ENCODE data around the gene MS4A6A. TPM values are rescaled to one million over a fixed set of nuclear protein-coding genes. Genes with fewer than 3 reads are reported as not detected.
A peak's percentile ranks its signal among the peaks of the same experiment; 100 is the strongest.
"Not testable (repeated sequence)": the region's sequence is repeated elsewhere in the genome, so short reads cannot be mapped to it uniquely, and the experiment has no call there.

The MS4A6A gene
- polyA plus RNA-seq, 3 donors: 16.9 to 21.1 (median 17.5) TPM

DNA sequence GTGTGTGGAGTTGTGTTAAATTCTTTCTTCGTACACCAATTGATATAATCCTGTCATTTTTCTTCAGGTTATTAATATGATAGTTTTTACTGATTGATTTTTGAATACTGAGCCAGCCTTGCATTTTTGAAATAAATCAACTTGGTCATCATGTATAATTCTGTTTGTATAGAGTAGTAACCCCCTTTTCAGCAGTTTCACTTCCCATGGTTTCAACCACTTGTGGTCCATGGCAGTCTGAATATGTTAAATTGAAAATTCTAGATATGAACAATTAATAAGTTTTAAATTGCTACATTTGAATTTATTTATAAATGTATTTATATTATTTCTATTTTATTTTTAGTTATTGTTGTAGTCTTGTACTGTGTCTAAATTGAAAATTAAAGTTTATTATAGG is 32.6 kb downstream of the MS4A6A start:
- no peak for DNase-seq (ENCODE audit: extremely low read depth in 1 of 11, low read depth in 9 of 11, low spot score in 4 of 11)

DNA sequence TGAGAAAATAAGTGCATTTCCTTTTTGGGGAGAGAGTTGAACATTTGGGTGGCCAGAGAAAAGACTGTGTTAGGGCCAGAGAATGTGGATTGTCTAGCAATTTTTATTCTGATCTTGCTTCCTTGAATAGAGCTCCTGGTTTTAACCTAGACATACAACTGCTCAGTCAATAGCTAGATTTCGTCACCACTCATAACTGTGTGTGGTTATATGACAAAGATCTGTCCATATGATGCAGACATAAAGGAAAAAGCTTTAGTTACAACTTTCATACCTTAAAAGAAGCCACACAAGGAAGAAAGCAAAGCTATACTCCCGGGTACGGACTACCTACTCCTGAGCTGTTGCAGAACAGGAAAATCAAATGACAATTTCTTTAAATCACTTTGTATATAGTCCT is 37.2 kb downstream of the MS4A6A start:
- no peak for DNase-seq (ENCODE audit: extremely low read depth in 1 of 11, low read depth in 9 of 11, low spot score in 4 of 11)

DNA sequence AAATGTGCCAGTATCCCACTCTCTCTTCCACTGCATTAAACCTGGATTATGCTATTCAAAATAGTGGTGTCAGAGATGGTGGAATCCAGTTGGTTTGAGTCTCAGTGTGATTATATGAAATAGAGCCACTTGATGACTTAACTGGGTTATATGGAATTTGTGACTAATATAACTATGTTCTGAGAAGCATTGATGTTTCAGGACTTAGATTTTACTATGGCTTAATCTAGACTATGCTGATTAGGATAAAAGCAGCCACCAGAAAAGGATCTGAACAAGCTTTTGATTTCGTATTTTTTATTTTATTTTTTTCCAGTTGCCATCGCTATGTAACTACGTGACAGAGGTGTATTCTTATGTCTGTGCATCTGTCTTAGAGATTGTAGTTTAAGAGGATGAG is 39.1 kb downstream of the MS4A6A start:
- no peak for DNase-seq (ENCODE audit: extremely low read depth in 1 of 11, low read depth in 9 of 11, low spot score in 4 of 11)

DNA sequence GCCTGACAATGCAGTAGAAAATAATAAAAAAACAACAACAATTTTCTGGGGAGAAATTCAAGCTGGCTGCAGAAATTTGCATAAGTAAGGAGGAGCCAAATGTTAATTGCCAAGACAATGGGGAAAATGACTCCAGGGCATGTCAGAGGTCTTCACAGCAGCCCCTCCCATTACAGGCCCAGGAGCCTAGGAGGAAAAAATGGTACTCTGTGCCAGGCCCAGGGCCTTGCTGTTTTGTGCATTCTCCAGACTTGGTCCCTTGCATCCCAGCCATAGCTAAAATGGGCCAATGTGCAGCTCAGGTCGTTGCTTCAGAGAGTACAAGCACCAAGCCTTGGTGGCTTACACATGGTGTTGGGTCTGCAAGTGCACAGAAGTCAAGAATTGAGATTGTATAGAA is 49.0 kb downstream of the MS4A6A start:
- no peak for DNase-seq (ENCODE audit: extremely low read depth in 1 of 11, low read depth in 9 of 11, low spot score in 4 of 11)

DNA sequence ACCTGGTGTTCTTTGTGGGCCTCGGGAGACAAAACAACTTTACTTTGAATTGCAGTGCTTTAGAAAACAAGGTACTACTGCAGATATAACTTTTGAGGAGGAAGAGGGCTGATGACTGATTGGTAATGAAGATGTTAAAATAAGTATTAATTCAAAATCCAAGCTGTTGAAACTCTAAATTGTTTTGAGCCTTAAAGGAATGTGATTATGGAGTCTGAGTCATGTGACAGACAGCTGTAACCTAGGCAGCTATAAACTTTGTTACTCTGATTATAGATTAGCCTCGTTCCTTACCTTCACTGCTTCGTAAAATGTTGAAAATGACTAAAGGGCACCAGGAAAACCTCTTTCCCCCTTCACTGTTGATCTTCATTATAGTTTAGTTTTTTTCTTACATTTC is 51.0 kb downstream of the MS4A6A start:
- no peak for DNase-seq (ENCODE audit: extremely low read depth in 1 of 11, low read depth in 9 of 11, low spot score in 4 of 11)

DNA sequence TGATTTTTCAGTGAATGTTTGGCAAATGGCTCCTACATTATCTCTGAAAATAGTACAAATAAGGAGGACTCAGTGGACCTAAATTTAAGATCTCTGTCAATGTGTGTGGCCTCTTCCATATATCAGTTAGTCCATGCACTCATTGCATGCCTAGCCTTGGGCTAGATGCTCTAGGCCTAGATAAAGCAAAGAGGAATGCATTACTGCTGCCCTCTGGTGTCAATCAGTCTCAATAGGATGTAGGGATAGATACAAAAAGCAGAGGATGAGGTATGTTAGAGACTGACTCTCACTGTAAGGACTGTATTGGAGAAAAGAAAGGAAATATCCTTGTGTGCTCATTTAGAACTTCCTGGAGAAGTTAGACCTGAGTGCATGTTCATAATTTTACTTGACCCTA is 52.4 kb downstream of the MS4A6A start:
- DNase-seq (ENCODE audit: extremely low read depth in 1 of 11, low read depth in 9 of 11, low spot score in 4 of 11): peak in 4 of 11 donors; percentile 2 to 11 (median 4)

DNA sequence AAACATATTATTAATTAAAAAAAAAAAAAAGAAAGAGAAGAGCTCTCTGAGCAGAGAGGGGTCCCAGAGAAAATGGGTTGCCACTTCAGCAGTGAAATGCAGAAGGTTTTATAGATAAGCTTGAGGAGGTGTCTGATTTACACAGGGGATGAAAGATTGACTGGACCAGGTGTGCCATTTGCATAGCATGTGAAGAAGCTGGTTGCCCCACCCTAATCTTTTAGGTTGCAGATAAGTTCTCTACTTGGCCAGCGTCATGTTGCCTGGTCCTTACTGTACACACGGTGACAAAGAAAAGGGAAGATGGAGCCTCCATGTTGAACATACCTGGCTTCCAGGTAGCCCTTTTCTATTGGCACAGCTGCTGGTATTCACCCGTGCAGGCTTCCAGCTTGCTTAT is 53.0 kb downstream of the MS4A6A start:
- DNase-seq (ENCODE audit: extremely low read depth in 1 of 11, low read depth in 9 of 11, low spot score in 4 of 11): no peak

DNA sequence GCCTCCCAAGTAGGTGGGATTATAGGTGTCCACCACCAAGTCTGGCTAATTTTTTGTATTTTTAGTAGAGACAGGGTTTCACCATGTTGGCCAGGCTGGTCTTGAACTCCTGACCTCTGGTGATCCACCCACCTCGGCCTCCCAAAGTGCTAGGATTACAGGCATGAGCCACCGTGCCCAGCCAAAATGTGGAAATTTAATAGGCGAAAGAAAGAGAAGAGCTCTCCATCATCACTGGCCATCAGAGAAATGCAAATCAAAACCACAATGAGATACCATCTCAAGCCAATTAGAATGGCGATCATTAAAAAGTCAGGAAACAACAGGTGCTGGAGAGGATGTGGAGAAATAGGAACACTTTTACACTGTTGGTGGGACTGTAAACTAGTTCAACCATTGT is 54.0 kb downstream of the MS4A6A start:
- not testable (repeated sequence) for DNase-seq (ENCODE audit: extremely low read depth in 1 of 11, low read depth in 9 of 11, low spot score in 4 of 11)

DNA sequence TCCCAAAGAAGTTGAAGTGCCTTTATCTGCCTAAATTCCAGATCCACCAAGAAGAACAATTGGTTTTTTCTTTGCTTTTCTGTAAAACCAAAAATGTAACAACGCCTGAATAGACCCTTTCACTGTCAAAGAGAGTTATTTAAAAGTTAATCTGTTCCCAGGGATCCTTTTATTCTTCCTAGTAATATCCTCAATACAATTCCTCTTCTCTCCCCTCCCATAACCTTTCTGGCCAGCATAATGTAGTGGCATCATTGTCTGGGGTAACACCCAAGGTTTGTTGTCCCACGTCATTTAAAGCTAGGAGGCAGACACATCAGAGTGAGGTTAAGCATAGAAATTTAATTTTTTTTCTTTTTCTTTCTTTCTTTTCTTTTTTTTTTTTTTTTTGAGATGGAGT is 54.5 kb downstream of the MS4A6A start:
- DNase-seq (ENCODE audit: extremely low read depth in 1 of 11, low read depth in 9 of 11, low spot score in 4 of 11): no peak

DNA sequence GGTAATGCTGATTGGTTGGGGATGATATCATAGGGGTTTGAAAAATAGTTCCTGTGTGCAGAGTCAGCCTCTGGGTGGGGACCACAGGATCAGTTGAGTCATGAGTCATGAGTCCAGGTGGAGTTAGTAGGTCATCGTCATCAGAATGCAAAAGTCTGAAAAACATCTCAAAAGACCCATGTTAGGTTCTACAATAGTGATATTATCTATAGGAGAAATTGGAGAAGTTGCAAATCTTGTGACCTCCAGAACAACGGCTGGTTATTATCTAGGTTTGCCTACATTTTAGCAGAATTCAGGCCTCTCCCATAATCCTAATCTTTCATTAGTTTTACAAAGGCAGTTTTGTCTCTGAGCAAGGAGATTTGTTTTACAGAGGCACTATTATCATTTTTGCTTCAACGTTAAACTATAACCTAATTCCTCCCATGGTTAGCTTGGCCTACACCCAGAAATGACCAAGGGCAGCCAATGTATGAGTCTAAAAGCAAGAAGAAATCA is 55.5 kb downstream of the MS4A6A start:
- no peak for DNase-seq (ENCODE audit: extremely low read depth in 1 of 11, low read depth in 9 of 11, low spot score in 4 of 11)

DNA sequence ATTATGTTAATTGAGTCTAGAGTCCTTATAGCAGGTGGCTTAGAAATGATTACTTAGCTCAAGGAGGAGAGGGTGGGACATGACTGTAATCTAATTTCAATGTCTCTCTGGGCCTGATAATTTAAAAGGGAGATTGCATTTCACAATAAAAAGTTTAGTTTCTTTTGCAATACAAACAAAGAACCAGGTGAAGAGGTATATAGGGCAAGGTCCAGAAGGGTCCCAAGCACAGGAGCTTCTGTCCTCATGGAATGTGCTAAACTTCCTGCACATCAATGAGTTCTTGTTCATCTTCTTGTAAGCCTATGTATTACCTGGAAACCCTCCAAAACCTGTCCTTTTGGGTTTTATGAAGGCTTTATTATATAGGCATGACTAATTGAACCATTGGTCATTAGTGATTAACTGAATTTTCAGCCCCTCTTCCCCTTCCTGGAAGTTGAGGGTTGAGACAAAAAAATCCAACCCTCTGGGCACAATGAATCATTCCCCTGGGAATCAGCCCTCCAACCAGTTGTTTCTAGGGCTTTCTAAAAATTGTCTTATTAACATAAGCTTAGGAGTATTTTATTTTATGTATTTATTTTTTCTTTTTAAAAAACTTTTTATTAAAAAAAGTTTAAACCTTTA is 56.8 kb downstream of the MS4A6A start:
- DNase-seq (ENCODE audit: extremely low read depth in 1 of 11, low read depth in 9 of 11, low spot score in 4 of 11): no peak

DNA sequence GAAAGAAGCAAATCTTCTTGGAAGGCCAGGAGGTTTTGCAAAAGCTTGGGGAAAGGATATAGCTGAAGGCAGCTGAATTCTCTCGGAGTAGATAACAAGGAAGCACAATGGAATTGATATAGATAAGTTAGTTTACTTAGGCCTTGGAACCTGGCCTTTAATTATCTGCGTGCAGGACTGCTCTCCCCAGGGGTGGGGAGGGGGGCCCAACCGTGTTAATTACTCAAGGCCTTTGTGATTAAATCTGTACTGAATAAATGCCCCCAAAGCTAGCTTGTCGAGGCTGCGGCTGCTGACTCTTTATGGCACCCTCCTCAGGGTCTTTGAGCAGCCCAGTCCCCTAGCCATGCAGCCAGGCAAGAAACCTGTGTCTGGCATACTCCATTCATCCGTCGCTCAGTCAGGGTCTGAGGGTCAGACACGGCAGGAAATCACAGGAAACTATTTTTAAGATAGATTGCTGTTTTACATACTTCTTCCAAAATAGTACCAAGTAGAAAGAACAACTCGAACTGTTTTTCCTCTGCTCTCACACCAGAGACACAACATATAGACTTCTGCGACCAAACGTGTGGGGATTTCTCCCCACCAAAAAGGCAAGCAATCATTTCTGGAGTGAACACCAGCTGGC is 58.0 kb downstream of the MS4A6A start:
- no peak for DNase-seq (ENCODE audit: extremely low read depth in 1 of 11, low read depth in 9 of 11, low spot score in 4 of 11)

Other genes starting within 250 kb of the MS4A6A start
- gene OOSP1, start 244.7 kb downstream of the MS4A6A start, polyA plus RNA-seq (ENCODE audit: insufficient read length in 3 of 3): under 1 TPM in 1 of 3 donors, not detected in 2; 0.32 TPM
- gene OOSP4A, start 219.1 kb downstream of the MS4A6A start, polyA plus RNA-seq (ENCODE audit: insufficient read length in 3 of 3): not detected
- not detected for gene OOSP4B, start 165.9 kb downstream of the MS4A6A start, polyA plus RNA-seq (ENCODE audit: insufficient read length in 3 of 3)
- not detected for gene OOSP2, start 142.7 kb downstream of the MS4A6A start, polyA plus RNA-seq (ENCODE audit: insufficient read length in 3 of 3)
- 1 to 10 TPM in 1 of 3 donors, under 1 TPM in 2; 0.80 to 1.0 (median 0.86) TPM for gene MS4A3, start 126.4 kb downstream of the MS4A6A start, polyA plus RNA-seq (ENCODE audit: insufficient read length in 3 of 3)
- gene MS4A2, start 94.4 kb downstream of the MS4A6A start, polyA plus RNA-seq (ENCODE audit: insufficient read length in 3 of 3): under 1 TPM in 1 of 3 donors, not detected in 2; 0.12 TPM
- 1 to 10 TPM in 1 of 3 donors, under 1 TPM in 2; 0.42 to 1.5 (median 0.72) TPM for gene MS4A4E, start 60.1 kb upstream of the MS4A6A start, polyA plus RNA-seq (ENCODE audit: insufficient read length in 3 of 3)
- 10 to 100 TPM in 1 of 3 donors, 1 to 10 TPM in 2; 7.5 to 10.1 (median 8.0) TPM for gene MS4A4A, start 97.6 kb upstream of the MS4A6A start, polyA plus RNA-seq (ENCODE audit: insufficient read length in 3 of 3)
- gene MS4A6E, start 144.2 kb upstream of the MS4A6A start, polyA plus RNA-seq (ENCODE audit: insufficient read length in 3 of 3): not detected
- 10 to 100 TPM in 1 of 3 donors, 1 to 10 TPM in 2; 6.0 to 16.1 (median 6.8) TPM for gene MS4A7, start 195.4 kb upstream of the MS4A6A start, polyA plus RNA-seq (ENCODE audit: insufficient read length in 3 of 3)
- under 1 TPM; 0.09 to 0.32 (median 0.27) TPM for gene MS4A14, start 213.4 kb upstream of the MS4A6A start, polyA plus RNA-seq (ENCODE audit: insufficient read length in 3 of 3)
- under 1 TPM in 2 of 3 donors, not detected in 1; 0.23 to 0.44 TPM for gene MS4A5, start 246.5 kb upstream of the MS4A6A start, polyA plus RNA-seq (ENCODE audit: insufficient read length in 3 of 3)

Data from renal cortex interstitium (tissue), 11 donors.